ENCODE data around the gene HGS.

Gene HGS

GRCh38 chr17:81684442-81684911 lies 666 bp downstream of the HGS start:
- no peak for DNase-seq (ENCODE audit: low spot score)

- no peak for DNase-seq (ENCODE audit: low spot score)
These were observed 1.3 kb downstream of the HGS start for GRCh38 chr17:81685108-81685507.

- DNase-seq (ENCODE audit: low spot score) = no peak
These were observed 2.8 kb downstream of the HGS start for GRCh38 chr17:81686614-81687013.

GRCh38 chr17:81687770-81688541 lies 4.1 kb downstream of the HGS start:
- no peak for DNase-seq (ENCODE audit: low spot score)

- no peak for DNase-seq (ENCODE audit: low spot score)
These were observed 4.8 kb downstream of the HGS start for GRCh38 chr17:81688616-81689015.

- DNase-seq (ENCODE audit: low spot score) = no peak
These were observed 6.3 kb downstream of the HGS start for GRCh38 chr17:81690066-81690465.

GRCh38 chr17:81690549-81690948 lies 6.7 kb downstream of the HGS start:
- no peak for DNase-seq (ENCODE audit: low spot score)

- no peak for DNase-seq (ENCODE audit: low spot score)
These were observed 7.4 kb downstream of the HGS start for GRCh38 chr17:81691196-81691595.

GRCh38 chr17:81691608-81692007 lies 7.8 kb downstream of the HGS start:
- DNase-seq (ENCODE audit: low spot score) = no peak

GRCh38 chr17:81693509-81694210 lies 9.8 kb downstream of the HGS start:
- no peak for DNase-seq (ENCODE audit: low spot score)

GRCh38 chr17:81694810-81695209 lies 11.0 kb downstream of the HGS start:
- DNase-seq (ENCODE audit: low spot score) = no peak

- DNase-seq (ENCODE audit: low spot score) = no peak
These were observed 11.4 kb downstream of the HGS start for GRCh38 chr17:81695211-81695610.

- DNase-seq (ENCODE audit: low spot score) = no peak
These were observed 12.0 kb downstream of the HGS start for GRCh38 chr17:81695801-81696200.

- DNase-seq (ENCODE audit: low spot score) = no peak
These were observed 12.6 kb downstream of the HGS start for GRCh38 chr17:81696218-81696941.

GRCh38 chr17:81697261-81698044 lies 13.6 kb downstream of the HGS start:
- DNase-seq (ENCODE audit: low spot score) = no peak

- no peak for DNase-seq (ENCODE audit: low spot score)
These were observed 16.8 kb downstream of the HGS start for GRCh38 chr17:81700353-81701287.

- no peak for DNase-seq (ENCODE audit: low spot score)
These were observed 17.7 kb downstream of the HGS start for GRCh38 chr17:81701288-81702071.

- DNase-seq (ENCODE audit: low spot score) = peak; percentile 93
These were observed 19.3 kb downstream of the HGS start, which contains the start of gene MRPL12 for GRCh38 chr17:81702934-81703746. MRPL12 (plus strand) TSS chr17:81703367; CDS start chr17:81703502, 135 bp downstream.
